HG03135 (cell line): ENCODE data around the gene DNAAF2.
"Not testable (repeated sequence)": the region's sequence is repeated elsewhere in the genome, so short reads cannot be mapped to it uniquely, and the experiment has no call there.

Experiments used
- ATAC-seq: cut with Tn5 transposase; IDR thresholded peaks from one replicate; pipeline ENCODE4 v1.9.1; 2021; ENCODE audit warnings: mild to moderate bottlenecking, moderate library complexity; ENCODE audit not compliant: unreplicated experiment

The DNAAF2 gene

GRCh38 chr14:49584981-49585640 lies 49.9 kb downstream of the DNAAF2 start:
- not testable (repeated sequence) for ATAC-seq

- ATAC-seq: no peak
Measured at GRCh38 chr14:49584058-49584457, 51.0 kb downstream of the DNAAF2 start.

- ATAC-seq: no peak
Measured at GRCh38 chr14:49583629-49584028, 51.4 kb downstream of the DNAAF2 start.

- ATAC-seq: no peak
Measured at GRCh38 chr14:49582113-49582977, 52.7 kb downstream of the DNAAF2 start.

- no peak for ATAC-seq
Measured at GRCh38 chr14:49581209-49582112, 53.6 kb downstream of the DNAAF2 start.

GRCh38 chr14:49579841-49580240 lies 55.2 kb downstream of the DNAAF2 start:
- no peak for ATAC-seq

- no peak for ATAC-seq
Measured at GRCh38 chr14:49578141-49578540, 56.9 kb downstream of the DNAAF2 start.
